A549 (cell line): ENCODE measurements around the gene IQSEC2. TPM values are rescaled to one million over a fixed set of nuclear protein-coding genes. Genes with fewer than 3 reads are reported as not detected.

Source experiments
- ATAC-seq, 2 experiments: fragments of 200-7000 bp in 1 of 2; fragments of >200 bp in 1 of 2; cut with Nextera tagmentation in 1 of 2; cut with Tn5 transposase in 1 of 2; 3 replicates each; pipeline versions ENCODE4 v1.8.0 to v1.9.1; 2018 to 2020; ENCODE audit warnings: mild to moderate bottlenecking in 1 of 2, moderate library complexity in 1 of 2
- CTCF ChIA-PET: fragments of 300-600 bp; sonication (Branson Sonifier 250); formaldehyde crosslinking; extraction: SDS; loops from one replicate; lab custom pipeline; 2021; ENCODE audit warnings: antibody characterized with exemption, inconsistent platforms; lab: Yijun Ruan, JAX
- POLR2A ChIA-PET: fragments of 350-600 bp; formaldehyde crosslinking; extraction: SDS; loops from one replicate; lab custom pipeline; 2021; ENCODE audit warnings: antibody characterized with exemption, inconsistent platforms; lab: Yijun Ruan, JAX
- DNase-seq, 2 experiments: peaks; one replicate each; pipeline versions ENCODE4 v3.0.0 to v3.0.0-alpha.2; 2011 to 2016; ENCODE audit warnings: low read depth in 1 of 2, low spot score in 1 of 2
- FAIRE-seq: peaks from 2 replicates; lab custom pipeline; 2011; peaks lifted over from hg19 to GRCh38; lab: Jason Lieb, UNC
- H3K27ac ChIP-seq, 2 experiments: fragments of >200 bp; sonication (Bioruptor Twin); formaldehyde crosslinking; 3 replicates each; pipeline ENCODE4 v1.5.1; 2016 to 2017
- H3K4me1 ChIP-seq: fragments of >200 bp; sonication (Bioruptor Twin); formaldehyde crosslinking; 3 replicates; pipeline ENCODE4 v1.6.1; 2016
- H3K4me2 ChIP-seq: fragments of >200 bp; sonication (Bioruptor Twin); formaldehyde crosslinking; 3 replicates; pipeline ENCODE4 v1.6.1; 2016
- H3K4me3 ChIP-seq: fragments of >200 bp; sonication (Bioruptor Twin); formaldehyde crosslinking; 3 replicates; pipeline ENCODE4 v1.5.1; 2016
- H3K9me3 ChIP-seq: fragments of >200 bp; sonication (Bioruptor Twin); formaldehyde crosslinking; 3 replicates; pipeline ENCODE4 v1.6.1; 2016
- BHLHE40 ChIP-seq: IDR thresholded peaks from 2 replicates; pipeline ENCODE4 v1.6.1; 2012; ENCODE audit warnings: low read depth, low read length, inconsistent platforms
- CBX2 ChIP-seq: fragments of 200-600 bp; sonication (generic); IDR thresholded peaks from 2 replicates; pipeline ENCODE4 v1.6.1; 2016; ENCODE audit warnings: low read depth, mild to moderate bottlenecking, borderline replicate concordance
- EHMT2 ChIP-seq: fragments of 200-600 bp; sonication (generic); IDR thresholded peaks from 2 replicates; pipeline ENCODE4 v1.6.1; 2016; ENCODE audit warnings: antibody characterized with exemption, low read depth, mild to moderate bottlenecking, moderate library complexity
- EP300 ChIP-seq, 2 experiments: fragments of >200 bp; sonication (Bioruptor Twin); formaldehyde crosslinking; IDR thresholded peaks; 2 replicates in 1 of 2; 3 replicates in 1 of 2; pipeline ENCODE4 v1.6.1; 2016 to 2017
- FOSB ChIP-seq: fragments of 250-450 bp; sonication (Bioruptor Pico); IDR thresholded peaks from 2 replicates; pipeline ENCODE4 v1.5.0; 2020; ENCODE audit warnings: mild to moderate bottlenecking, moderate library complexity
- FOSL2 ChIP-seq, 2 experiments: fragments of 450-650 bp in 1 of 2; fragments of >200 bp in 1 of 2; sonication (Bioruptor Twin) in 1 of 2; formaldehyde crosslinking; IDR thresholded peaks; 2 replicates each; pipeline versions ENCODE4 v1.5.0 to v1.6.1; 2016 to 2020; ENCODE audit warnings: mild to moderate bottlenecking in 1 of 2, moderate library complexity in 1 of 2
- FOXS1 ChIP-seq: fragments of 250-450 bp; sonication (Bioruptor Pico); IDR thresholded peaks from 2 replicates; pipeline ENCODE4 v1.5.0; 2020; ENCODE audit warnings: mild to moderate bottlenecking, moderate library complexity
- HDAC2 ChIP-seq: fragments of 200-600 bp; sonication (generic); IDR thresholded peaks from 2 replicates; pipeline ENCODE4 v1.6.1; 2016
- HOXA7 ChIP-seq: fragments of 250-450 bp; sonication (Bioruptor Pico); IDR thresholded peaks from 2 replicates; pipeline ENCODE4 v1.5.0; 2020; ENCODE audit warnings: mild to moderate bottlenecking, moderate library complexity
- HOXB13 ChIP-seq: fragments of 250-450 bp; sonication (Bioruptor Pico); IDR thresholded peaks from 2 replicates; pipeline ENCODE4 v1.5.0; 2020; ENCODE audit warnings: low read depth, mild to moderate bottlenecking, moderate library complexity
- NR3C1 ChIP-seq: fragments of >200 bp; sonication (Bioruptor Twin); formaldehyde crosslinking; IDR thresholded peaks from 3 replicates; pipeline ENCODE4 v1.6.1; 2017
- PHF8 ChIP-seq: fragments of 200-600 bp; sonication (generic); IDR thresholded peaks from 2 replicates; pipeline ENCODE4 v1.6.1; 2016; ENCODE audit warnings: low read depth, mild to moderate bottlenecking, antibody characterized with exemption, moderate library complexity, borderline replicate concordance
- RARB ChIP-seq: fragments of 250-450 bp; sonication (Bioruptor Pico); IDR thresholded peaks from 2 replicates; pipeline ENCODE4 v1.8.0; 2021; ENCODE audit warnings: mild to moderate bottlenecking, moderate library complexity
- SMC3 ChIP-seq: fragments of >200 bp; sonication (Bioruptor Twin); formaldehyde crosslinking; IDR thresholded peaks from 3 replicates; pipeline ENCODE4 v1.6.1; 2018; ENCODE audit warnings: inconsistent platforms
- ZC3H11A ChIP-seq: fragments of 450-650 bp; IDR thresholded peaks from 2 replicates; pipeline ENCODE4 v1.6.1; 2014; ENCODE audit warnings: antibody characterized with exemption, mild to moderate bottlenecking
- ZSCAN20 ChIP-seq: fragments of 250-450 bp; sonication (Bioruptor Pico); IDR thresholded peaks from 2 replicates; pipeline ENCODE4 v1.8.0; 2022; ENCODE audit warnings: mild to moderate bottlenecking, moderate library complexity
- WGBS: methylation state at CpG from one replicate; pipeline ENCODE4 v1.1.6; 2017; ENCODE audit errors: missing lambda C conversion rate; 5-methylcytosine and 5-hydroxymethylcytosine counted together
- polyA plus RNA-seq, 4 experiments: library from polyadenylated mRNA; depleted of rRNA in 3 of 4; stranded (reverse); fragments of >200 nt; fragmentation: RNase III in 1 of 4; extraction: RNeasy Plus Mini Kit Qiagen cat#74134 plus additional on column Dnase treatment in 1 of 4; gene quantifications; 2 replicates in 3 of 4; 3 replicates in 1 of 4; pipeline ENCODE4 v1.2.3, GENCODE V29; 2011 to 2017
- TF ChIP-seq, protein P1 (sequence below): fragments of >200 bp; sonication (Bioruptor Twin); formaldehyde crosslinking; IDR thresholded peaks from 3 replicates; pipeline ENCODE4 v1.5.1; 2016
- TF ChIP-seq, protein P2 (sequence below): fragments of 150-350 bp; IDR thresholded peaks from 2 replicates; pipeline ENCODE4 v1.6.1; 2014; ENCODE audit warnings: low read depth, mild to moderate bottlenecking, low read length
- TF ChIP-seq, protein P3 (sequence below): fragments of 200-600 bp; sonication (generic); IDR thresholded peaks from 2 replicates; pipeline ENCODE4 v1.6.1; 2016; ENCODE audit warnings: antibody characterized with exemption, mild to moderate bottlenecking, moderate library complexity
- TF ChIP-seq, protein P4 (sequence below): fragments of >200 bp; sonication (Bioruptor Twin); formaldehyde crosslinking; IDR thresholded peaks from 3 replicates; pipeline ENCODE4 v1.6.1; 2016
- TF ChIP-seq, protein P5 (sequence below): fragments of >200 bp; sonication (Bioruptor Twin); formaldehyde crosslinking; IDR thresholded peaks from 2 replicates; pipeline ENCODE4 v1.6.1; 2016
- TF ChIP-seq, protein P6 (sequence below): IDR thresholded peaks from 2 replicates; pipeline ENCODE4 v1.6.1; 2012; ENCODE audit warnings: low read depth, borderline replicate concordance

The IQSEC2 gene
- polyA plus RNA-seq, 2 of the 4 experiments (the other 2 are of a cell fraction), result 28.3 to 37.6 TPM

DNA sequence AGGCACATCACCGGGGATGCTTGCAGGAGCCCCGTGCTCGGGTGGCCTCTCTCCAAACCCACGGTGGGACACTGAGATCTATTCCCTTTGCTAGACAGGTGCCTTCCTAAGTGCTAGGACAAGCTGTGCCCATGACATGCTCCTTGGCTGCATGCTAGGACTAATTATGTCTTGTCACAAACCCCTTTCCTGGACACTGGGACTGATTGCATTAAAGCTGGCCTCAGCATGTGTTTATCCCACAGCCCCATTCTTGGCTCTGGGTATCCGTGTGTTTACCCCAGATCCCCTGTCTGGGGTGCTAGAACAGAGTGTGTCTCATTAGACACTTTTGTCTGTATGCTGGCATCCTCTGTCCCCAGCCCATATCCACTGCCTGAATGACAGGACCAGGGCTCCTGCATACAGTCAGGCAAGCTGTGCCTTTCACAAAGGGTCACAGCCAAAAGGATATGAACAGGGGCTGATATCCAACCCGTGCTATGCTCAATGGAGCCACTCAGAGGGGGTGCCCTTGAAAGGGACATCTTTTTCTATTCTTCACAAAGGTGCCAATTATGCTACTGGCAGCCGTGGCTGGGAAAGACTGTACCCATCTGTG lies 9.2 kb upstream of the IQSEC2 start:
- 76% methylated on average over 7 of the region's 7 CpGs for WGBS
- no peak overlapping the region for H3K27ac ChIP-seq
- POLR2A ChIA-PET, result interaction anchor here (1.1 kb wide), 1 partner anchor 9 kb away, joined by 3 read pairs; the partner anchor contains the start of gene IQSEC2

DNA sequence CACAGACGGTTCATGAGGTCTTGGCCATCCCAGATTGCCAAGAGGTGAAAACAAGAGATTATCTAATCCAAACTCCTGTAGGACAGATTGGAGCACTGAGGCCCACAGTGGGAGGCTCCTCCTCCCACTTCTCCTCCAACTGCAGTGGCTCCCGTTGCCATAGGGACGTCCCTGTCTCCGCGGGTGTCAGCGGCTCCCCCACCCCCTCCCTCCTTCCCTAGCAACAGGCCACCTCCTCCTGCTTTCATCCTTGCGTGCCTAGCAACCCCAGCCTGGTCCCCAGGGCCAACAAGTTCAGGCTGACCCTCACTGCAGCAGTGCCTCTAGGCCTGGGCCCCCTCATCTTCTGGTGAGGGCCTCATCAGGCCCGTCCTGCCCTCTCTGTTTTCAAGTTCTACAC lies 6.8 kb upstream of the IQSEC2 start:
- peak overlapping the region in 1 of 2 experiments; percentile 73; a peak in 3 of 6 replicates for H3K27ac ChIP-seq
- H3K9me3 ChIP-seq, result no peaks in the 10 kb centered on the region
- no peak for ATAC-seq
- no peak for DNase-seq
- FAIRE-seq, result no peak
- no peak overlapping the region for H3K4me3 ChIP-seq
- WGBS, result 59% methylated on average over 8 of the region's 8 CpGs
- ChIA-PET CTCF (interaction anchor here (1.2 to 12.8 kb wide), 2 partner anchors 14 to 27 kb away, joined by 3 to 170 read pairs; no protein-coding TSS in a partner anchor), POLR2A (no interaction called here)
- TF ChIP-seq HOXB13 (no peak), BHLHE40 (no peak), ZSCAN20 (no peak), PHF8 (no peak), FOSB (CRISPR knock-in tag) (no peak), FOXS1 (CRISPR knock-in tag) (no peak), HOXA7 (CRISPR knock-in tag) (no peak), EP300 (IDR thresholded peaks at IDR 0.05) (no peak), HDAC2 (no peak), NR3C1 (no peak), CBX2 (no peak)
- TF ChIP-seq, protein P1, sequence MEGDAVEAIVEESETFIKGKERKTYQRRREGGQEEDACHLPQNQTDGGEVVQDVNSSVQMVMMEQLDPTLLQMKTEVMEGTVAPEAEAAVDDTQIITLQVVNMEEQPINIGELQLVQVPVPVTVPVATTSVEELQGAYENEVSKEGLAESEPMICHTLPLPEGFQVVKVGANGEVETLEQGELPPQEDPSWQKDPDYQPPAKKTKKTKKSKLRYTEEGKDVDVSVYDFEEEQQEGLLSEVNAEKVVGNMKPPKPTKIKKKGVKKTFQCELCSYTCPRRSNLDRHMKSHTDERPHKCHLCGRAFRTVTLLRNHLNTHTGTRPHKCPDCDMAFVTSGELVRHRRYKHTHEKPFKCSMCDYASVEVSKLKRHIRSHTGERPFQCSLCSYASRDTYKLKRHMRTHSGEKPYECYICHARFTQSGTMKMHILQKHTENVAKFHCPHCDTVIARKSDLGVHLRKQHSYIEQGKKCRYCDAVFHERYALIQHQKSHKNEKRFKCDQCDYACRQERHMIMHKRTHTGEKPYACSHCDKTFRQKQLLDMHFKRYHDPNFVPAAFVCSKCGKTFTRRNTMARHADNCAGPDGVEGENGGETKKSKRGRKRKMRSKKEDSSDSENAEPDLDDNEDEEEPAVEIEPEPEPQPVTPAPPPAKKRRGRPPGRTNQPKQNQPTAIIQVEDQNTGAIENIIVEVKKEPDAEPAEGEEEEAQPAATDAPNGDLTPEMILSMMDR, result no peak
- TF ChIP-seq, protein P2, sequence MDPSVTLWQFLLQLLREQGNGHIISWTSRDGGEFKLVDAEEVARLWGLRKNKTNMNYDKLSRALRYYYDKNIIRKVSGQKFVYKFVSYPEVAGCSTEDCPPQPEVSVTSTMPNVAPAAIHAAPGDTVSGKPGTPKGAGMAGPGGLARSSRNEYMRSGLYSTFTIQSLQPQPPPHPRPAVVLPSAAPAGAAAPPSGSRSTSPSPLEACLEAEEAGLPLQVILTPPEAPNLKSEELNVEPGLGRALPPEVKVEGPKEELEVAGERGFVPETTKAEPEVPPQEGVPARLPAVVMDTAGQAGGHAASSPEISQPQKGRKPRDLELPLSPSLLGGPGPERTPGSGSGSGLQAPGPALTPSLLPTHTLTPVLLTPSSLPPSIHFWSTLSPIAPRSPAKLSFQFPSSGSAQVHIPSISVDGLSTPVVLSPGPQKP, result no peak
- TF ChIP-seq, protein P3, sequence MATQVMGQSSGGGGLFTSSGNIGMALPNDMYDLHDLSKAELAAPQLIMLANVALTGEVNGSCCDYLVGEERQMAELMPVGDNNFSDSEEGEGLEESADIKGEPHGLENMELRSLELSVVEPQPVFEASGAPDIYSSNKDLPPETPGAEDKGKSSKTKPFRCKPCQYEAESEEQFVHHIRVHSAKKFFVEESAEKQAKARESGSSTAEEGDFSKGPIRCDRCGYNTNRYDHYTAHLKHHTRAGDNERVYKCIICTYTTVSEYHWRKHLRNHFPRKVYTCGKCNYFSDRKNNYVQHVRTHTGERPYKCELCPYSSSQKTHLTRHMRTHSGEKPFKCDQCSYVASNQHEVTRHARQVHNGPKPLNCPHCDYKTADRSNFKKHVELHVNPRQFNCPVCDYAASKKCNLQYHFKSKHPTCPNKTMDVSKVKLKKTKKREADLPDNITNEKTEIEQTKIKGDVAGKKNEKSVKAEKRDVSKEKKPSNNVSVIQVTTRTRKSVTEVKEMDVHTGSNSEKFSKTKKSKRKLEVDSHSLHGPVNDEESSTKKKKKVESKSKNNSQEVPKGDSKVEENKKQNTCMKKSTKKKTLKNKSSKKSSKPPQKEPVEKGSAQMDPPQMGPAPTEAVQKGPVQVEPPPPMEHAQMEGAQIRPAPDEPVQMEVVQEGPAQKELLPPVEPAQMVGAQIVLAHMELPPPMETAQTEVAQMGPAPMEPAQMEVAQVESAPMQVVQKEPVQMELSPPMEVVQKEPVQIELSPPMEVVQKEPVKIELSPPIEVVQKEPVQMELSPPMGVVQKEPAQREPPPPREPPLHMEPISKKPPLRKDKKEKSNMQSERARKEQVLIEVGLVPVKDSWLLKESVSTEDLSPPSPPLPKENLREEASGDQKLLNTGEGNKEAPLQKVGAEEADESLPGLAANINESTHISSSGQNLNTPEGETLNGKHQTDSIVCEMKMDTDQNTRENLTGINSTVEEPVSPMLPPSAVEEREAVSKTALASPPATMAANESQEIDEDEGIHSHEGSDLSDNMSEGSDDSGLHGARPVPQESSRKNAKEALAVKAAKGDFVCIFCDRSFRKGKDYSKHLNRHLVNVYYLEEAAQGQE, result no peak
- TF ChIP-seq, protein P4, sequence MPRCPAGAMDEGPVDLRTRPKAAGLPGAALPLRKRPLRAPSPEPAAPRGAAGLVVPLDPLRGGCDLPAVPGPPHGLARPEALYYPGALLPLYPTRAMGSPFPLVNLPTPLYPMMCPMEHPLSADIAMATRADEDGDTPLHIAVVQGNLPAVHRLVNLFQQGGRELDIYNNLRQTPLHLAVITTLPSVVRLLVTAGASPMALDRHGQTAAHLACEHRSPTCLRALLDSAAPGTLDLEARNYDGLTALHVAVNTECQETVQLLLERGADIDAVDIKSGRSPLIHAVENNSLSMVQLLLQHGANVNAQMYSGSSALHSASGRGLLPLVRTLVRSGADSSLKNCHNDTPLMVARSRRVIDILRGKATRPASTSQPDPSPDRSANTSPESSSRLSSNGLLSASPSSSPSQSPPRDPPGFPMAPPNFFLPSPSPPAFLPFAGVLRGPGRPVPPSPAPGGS, result no peak
- 0 out of 3 replicates have a peak overlapping the region, but pooled peaks have one; percentile 62 for H3K4me2 ChIP-seq
- peaks cover 34% of the 10 kb centered on the region for H3K4me1 ChIP-seq

More for the DNA sequence above, 9.2 kb upstream of the IQSEC2 start:
- FAIRE-seq, result no peak
- TF ChIP-seq EHMT2 (no peak), SMC3 (no peak), RARB (CRISPR knock-in tag) (no peak), FOSL2 (IDR thresholded peaks at IDR 0.05) (no peak), FOSL2 (CRISPR knock-in tag; IDR thresholded peaks at IDR 0.05) (no peak), ZC3H11A (no peak)
- TF ChIP-seq, protein P5, sequence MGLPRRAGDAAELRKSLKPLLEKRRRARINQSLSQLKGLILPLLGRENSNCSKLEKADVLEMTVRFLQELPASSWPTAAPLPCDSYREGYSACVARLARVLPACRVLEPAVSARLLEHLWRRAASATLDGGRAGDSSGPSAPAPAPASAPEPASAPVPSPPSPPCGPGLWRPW, result no peak
- TF ChIP-seq, protein P6, sequence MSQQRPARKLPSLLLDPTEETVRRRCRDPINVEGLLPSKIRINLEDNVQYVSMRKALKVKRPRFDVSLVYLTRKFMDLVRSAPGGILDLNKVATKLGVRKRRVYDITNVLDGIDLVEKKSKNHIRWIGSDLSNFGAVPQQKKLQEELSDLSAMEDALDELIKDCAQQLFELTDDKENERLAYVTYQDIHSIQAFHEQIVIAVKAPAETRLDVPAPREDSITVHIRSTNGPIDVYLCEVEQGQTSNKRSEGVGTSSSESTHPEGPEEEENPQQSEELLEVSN, result no peak
- CTCF ChIA-PET, result interaction anchor here (0.6 to 12.8 kb wide), 5 partner anchors 13 to 191 kb away, joined by 3 to 170 read pairs (median 4); no protein-coding TSS in a partner anchor
- no peak overlapping the region for H3K4me2 ChIP-seq
- no peak overlapping the region for H3K4me3 ChIP-seq
- ATAC-seq, result no peak
- DNase-seq, result no peak
- H3K4me1 ChIP-seq, result peaks cover 23% of the 10 kb centered on the region
- H3K9me3 ChIP-seq, result no peaks in the 10 kb centered on the region
